ENCODE data around the gene NEIL3.

NEIL3 gene

GRCh38 chr4:177308847-177309521, 690 bp upstream of the NEIL3 start:
- H4K8ac ChIP-seq (ENCODE audit: low read length): no peak overlapping the region
- no peak overlapping the region for H2AK5ac ChIP-seq (ENCODE audit: low read length, severe bottlenecking)
- no peak overlapping the region for H2BK15ac ChIP-seq (ENCODE audit: low read depth, poor library complexity, severe bottlenecking)
- H2BK12ac ChIP-seq (ENCODE audit: low read length in 2 of 2): no peak overlapping the region
- H2BK120ac ChIP-seq (ENCODE audit: low read depth, low read length): no peak overlapping the region
- peak overlapping the region; percentile 79 for H3K9ac ChIP-seq (ENCODE audit: low read length)
- WGBS: 85% methylated on average over 4 of the region's 8 CpGs
- H2BK5ac ChIP-seq (ENCODE audit: low read depth, low read length, poor library complexity, severe bottlenecking): no peak overlapping the region
- H3K27ac ChIP-seq (ENCODE audit: low read length, poor library complexity, severe bottlenecking): peak overlapping the region; percentile 4
- DNase-seq: no peak
- no peak overlapping the region for H3K4ac ChIP-seq (ENCODE audit: low read depth in 1 of 2, low read length in 2 of 2)
- peak overlapping the region; percentile 63 for H3K4me2 ChIP-seq (ENCODE audit: low read length, poor library complexity, severe bottlenecking)
- no peak overlapping the region for H3K23ac ChIP-seq (ENCODE audit: low read length in 2 of 2)
- no peak overlapping the region for H4K91ac ChIP-seq (ENCODE audit: low read length)
- no peak overlapping the region for H2AFZ ChIP-seq (ENCODE audit: low read depth, low read length)
- H3K79me1 ChIP-seq (replicated peaks; ENCODE audit: low read length, poor library complexity, severe bottlenecking): peaks cover 4% of the 10 kb centered on the region
- no peaks in the 10 kb centered on the region for H3K27me3 ChIP-seq (ENCODE audit: control insufficient read depth in 1 of 2, insufficient read depth in 1 of 2, low read length in 2 of 2)
- H3K36me3 ChIP-seq (ENCODE audit: control insufficient read depth in 1 of 2, insufficient read depth in 2 of 2, low read depth in 1 of 2, low read length in 2 of 2): no peaks in the 10 kb centered on the region
- H3K4me1 ChIP-seq (ENCODE audit: control insufficient read depth, insufficient read depth, low read depth, low read length): no peaks in the 10 kb centered on the region
- peak overlapping the region in 1 of 2 experiments; percentile 91 for H3K4me3 ChIP-seq (ENCODE audit: insufficient read depth in 1 of 2, low read depth in 1 of 2, low read length in 2 of 2)
- H3K14ac ChIP-seq (ENCODE audit: low read length in 2 of 2): no peak overlapping the region
- H3K18ac ChIP-seq (ENCODE audit: low read depth in 1 of 2, low read length in 2 of 2): no peak overlapping the region
- no peaks in the 10 kb centered on the region for H3K9me3 ChIP-seq (ENCODE audit: control insufficient read depth, low read length)

GRCh38 chr4:177311589-177311988, 1.9 kb downstream of the NEIL3 start:
- Histone ChIP-seq H3K23ac (ENCODE audit: low read length in 2 of 2) (no peak overlapping the region), H3K4ac (ENCODE audit: low read depth in 1 of 2, low read length in 2 of 2) (no peak overlapping the region), H3K36me3 (ENCODE audit: control insufficient read depth in 1 of 2, insufficient read depth in 2 of 2, low read depth in 1 of 2, low read length in 2 of 2) (no peaks in the 10 kb centered on the region), H3K14ac (ENCODE audit: low read length in 2 of 2) (no peak overlapping the region), H2BK120ac (ENCODE audit: low read depth, low read length) (no peak overlapping the region), H2AFZ (ENCODE audit: low read depth, low read length) (no peak overlapping the region), H4K91ac (ENCODE audit: low read length) (no peak overlapping the region), H3K9ac (ENCODE audit: low read length) (no peak overlapping the region), H2BK12ac (ENCODE audit: low read length in 2 of 2) (no peak overlapping the region), H3K9me3 (ENCODE audit: control insufficient read depth, low read length) (no peaks in the 10 kb centered on the region), H3K27ac (ENCODE audit: low read length, poor library complexity, severe bottlenecking) (no peak overlapping the region), H3K79me1 (replicated peaks; ENCODE audit: low read length, poor library complexity, severe bottlenecking) (peaks cover 4% of the 10 kb centered on the region), H2BK5ac (ENCODE audit: low read depth, low read length, poor library complexity, severe bottlenecking) (no peak overlapping the region), H3K4me1 (ENCODE audit: control insufficient read depth, insufficient read depth, low read depth, low read length) (no peaks in the 10 kb centered on the region), H3K4me2 (ENCODE audit: low read length, poor library complexity, severe bottlenecking) (no peak overlapping the region), H3K27me3 (ENCODE audit: control insufficient read depth in 1 of 2, insufficient read depth in 1 of 2, low read length in 2 of 2) (no peaks in the 10 kb centered on the region), H3K4me3 (ENCODE audit: insufficient read depth in 1 of 2, low read depth in 1 of 2, low read length in 2 of 2) (no peak overlapping the region), H3K18ac (ENCODE audit: low read depth in 1 of 2, low read length in 2 of 2) (no peak overlapping the region), H4K8ac (ENCODE audit: low read length) (no peak overlapping the region), H2BK15ac (ENCODE audit: low read depth, poor library complexity, severe bottlenecking) (no peak overlapping the region), H2AK5ac (ENCODE audit: low read length, severe bottlenecking) (no peak overlapping the region)
- no peak for DNase-seq
- WGBS: 96% methylated on average over 4 of the region's 7 CpGs

GRCh38 chr4:177313263-177313662, 3.6 kb downstream of the NEIL3 start:
- no peaks in the 10 kb centered on the region for H3K9me3 ChIP-seq (ENCODE audit: control insufficient read depth, low read length)
- H2BK15ac ChIP-seq (ENCODE audit: low read depth, poor library complexity, severe bottlenecking): no peak overlapping the region
- no peak overlapping the region for H4K91ac ChIP-seq (ENCODE audit: low read length)
- H3K14ac ChIP-seq (ENCODE audit: low read length in 2 of 2): no peak overlapping the region
- WGBS: 93% methylated on average over 1 of the region's 1 CpG
- peak; percentile 51 for DNase-seq
- H3K9ac ChIP-seq (ENCODE audit: low read length): peak overlapping the region; percentile 21
- no peak overlapping the region for H3K23ac ChIP-seq (ENCODE audit: low read length in 2 of 2)
- H4K8ac ChIP-seq (ENCODE audit: low read length): no peak overlapping the region
- H3K18ac ChIP-seq (ENCODE audit: low read depth in 1 of 2, low read length in 2 of 2): no peak overlapping the region
- no peak overlapping the region for H2BK12ac ChIP-seq (ENCODE audit: low read length in 2 of 2)
- H3K36me3 ChIP-seq (ENCODE audit: control insufficient read depth in 1 of 2, insufficient read depth in 2 of 2, low read depth in 1 of 2, low read length in 2 of 2): no peaks in the 10 kb centered on the region
- no peak overlapping the region for H2BK120ac ChIP-seq (ENCODE audit: low read depth, low read length)
- no peak overlapping the region for H3K4me2 ChIP-seq (ENCODE audit: low read length, poor library complexity, severe bottlenecking)
- H3K4ac ChIP-seq (ENCODE audit: low read depth in 1 of 2, low read length in 2 of 2): no peak overlapping the region
- no peaks in the 10 kb centered on the region for H3K27me3 ChIP-seq (ENCODE audit: control insufficient read depth in 1 of 2, insufficient read depth in 1 of 2, low read length in 2 of 2)
- no peak overlapping the region for H2BK5ac ChIP-seq (ENCODE audit: low read depth, low read length, poor library complexity, severe bottlenecking)
- H3K79me1 ChIP-seq (replicated peaks; ENCODE audit: low read length, poor library complexity, severe bottlenecking): peaks cover 4% of the 10 kb centered on the region
- H3K4me1 ChIP-seq (ENCODE audit: control insufficient read depth, insufficient read depth, low read depth, low read length): no peaks in the 10 kb centered on the region
- no peak overlapping the region for H2AFZ ChIP-seq (ENCODE audit: low read depth, low read length)
- no peak overlapping the region for H3K27ac ChIP-seq (ENCODE audit: low read length, poor library complexity, severe bottlenecking)
- no peak overlapping the region for H2AK5ac ChIP-seq (ENCODE audit: low read length, severe bottlenecking)
- no peak overlapping the region for H3K4me3 ChIP-seq (ENCODE audit: insufficient read depth in 1 of 2, low read depth in 1 of 2, low read length in 2 of 2)

GRCh38 chr4:177315767-177316464, 6.2 kb downstream of the NEIL3 start:
- no peak overlapping the region for H4K8ac ChIP-seq (ENCODE audit: low read length)
- no peak overlapping the region for H2BK12ac ChIP-seq (ENCODE audit: low read length in 2 of 2)
- H3K14ac ChIP-seq (ENCODE audit: low read length in 2 of 2): no peak overlapping the region
- no peak overlapping the region for H2BK5ac ChIP-seq (ENCODE audit: low read depth, low read length, poor library complexity, severe bottlenecking)
- H3K23ac ChIP-seq (ENCODE audit: low read length in 2 of 2): no peak overlapping the region
- no peak overlapping the region for H4K91ac ChIP-seq (ENCODE audit: low read length)
- H2AK5ac ChIP-seq (ENCODE audit: low read length, severe bottlenecking): no peak overlapping the region
- H3K4me2 ChIP-seq (ENCODE audit: low read length, poor library complexity, severe bottlenecking): no peak overlapping the region
- no peak overlapping the region for H2AFZ ChIP-seq (ENCODE audit: low read depth, low read length)
- no peak overlapping the region for H3K27ac ChIP-seq (ENCODE audit: low read length, poor library complexity, severe bottlenecking)
- no peaks in the 10 kb centered on the region for H3K36me3 ChIP-seq (ENCODE audit: control insufficient read depth in 1 of 2, insufficient read depth in 2 of 2, low read depth in 1 of 2, low read length in 2 of 2)
- H3K4ac ChIP-seq (ENCODE audit: low read depth in 1 of 2, low read length in 2 of 2): no peak overlapping the region
- H3K9ac ChIP-seq (ENCODE audit: low read length): peak overlapping the region; percentile 52
- no peak overlapping the region for H2BK15ac ChIP-seq (ENCODE audit: low read depth, poor library complexity, severe bottlenecking)
- no peak overlapping the region for H3K18ac ChIP-seq (ENCODE audit: low read depth in 1 of 2, low read length in 2 of 2)
- H3K4me3 ChIP-seq (ENCODE audit: insufficient read depth in 1 of 2, low read depth in 1 of 2, low read length in 2 of 2): peak overlapping the region in 1 of 2 experiments; percentile 61
- H3K27me3 ChIP-seq (ENCODE audit: control insufficient read depth in 1 of 2, insufficient read depth in 1 of 2, low read length in 2 of 2): no peaks in the 10 kb centered on the region
- H3K79me1 ChIP-seq (replicated peaks; ENCODE audit: low read length, poor library complexity, severe bottlenecking): peaks cover 11% of the 10 kb centered on the region
- no peak overlapping the region for H2BK120ac ChIP-seq (ENCODE audit: low read depth, low read length)
- no peaks in the 10 kb centered on the region for H3K9me3 ChIP-seq (ENCODE audit: control insufficient read depth, low read length)
- no peaks in the 10 kb centered on the region for H3K4me1 ChIP-seq (ENCODE audit: control insufficient read depth, insufficient read depth, low read depth, low read length)
- DNase-seq: no peak
- 100% methylated on average over 1 of the region's 4 CpGs for WGBS
